ENCODE data around the gene NPTN.

Gene NPTN

DNA sequence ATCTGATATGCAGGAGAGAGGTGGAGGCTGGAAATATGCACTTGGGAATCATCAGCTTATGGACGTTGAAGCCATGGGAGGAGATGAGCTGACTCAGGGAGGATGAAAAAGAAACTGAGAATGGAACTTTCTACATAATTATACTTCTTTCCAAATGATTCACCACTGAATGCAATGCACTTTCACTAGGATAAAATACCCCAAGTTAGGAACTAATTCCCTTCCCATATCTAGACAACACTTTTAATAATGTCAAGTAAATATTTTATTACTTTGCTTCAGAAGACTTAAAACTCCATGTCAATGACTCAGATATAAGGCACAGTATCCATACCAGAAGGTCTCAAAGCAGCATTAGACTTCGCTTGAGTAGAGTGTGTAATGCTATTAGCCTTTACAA lies 24.2 kb downstream of the NPTN start:
- no peaks in the 10 kb centered on the region for H3K9me3 ChIP-seq (ENCODE audit: control insufficient read depth, low read length)
- peaks cover 30% of the 10 kb centered on the region for H3K79me2 ChIP-seq
- no peak overlapping the region for H3K4me3 ChIP-seq (ENCODE audit: low read depth, low read length)
- TF ChIP-seq, protein P1, sequence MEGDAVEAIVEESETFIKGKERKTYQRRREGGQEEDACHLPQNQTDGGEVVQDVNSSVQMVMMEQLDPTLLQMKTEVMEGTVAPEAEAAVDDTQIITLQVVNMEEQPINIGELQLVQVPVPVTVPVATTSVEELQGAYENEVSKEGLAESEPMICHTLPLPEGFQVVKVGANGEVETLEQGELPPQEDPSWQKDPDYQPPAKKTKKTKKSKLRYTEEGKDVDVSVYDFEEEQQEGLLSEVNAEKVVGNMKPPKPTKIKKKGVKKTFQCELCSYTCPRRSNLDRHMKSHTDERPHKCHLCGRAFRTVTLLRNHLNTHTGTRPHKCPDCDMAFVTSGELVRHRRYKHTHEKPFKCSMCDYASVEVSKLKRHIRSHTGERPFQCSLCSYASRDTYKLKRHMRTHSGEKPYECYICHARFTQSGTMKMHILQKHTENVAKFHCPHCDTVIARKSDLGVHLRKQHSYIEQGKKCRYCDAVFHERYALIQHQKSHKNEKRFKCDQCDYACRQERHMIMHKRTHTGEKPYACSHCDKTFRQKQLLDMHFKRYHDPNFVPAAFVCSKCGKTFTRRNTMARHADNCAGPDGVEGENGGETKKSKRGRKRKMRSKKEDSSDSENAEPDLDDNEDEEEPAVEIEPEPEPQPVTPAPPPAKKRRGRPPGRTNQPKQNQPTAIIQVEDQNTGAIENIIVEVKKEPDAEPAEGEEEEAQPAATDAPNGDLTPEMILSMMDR (IDR thresholded peaks at IDR 0.05), result no peak
- no peaks in the 10 kb centered on the region for H3K36me3 ChIP-seq (ENCODE audit: control insufficient read depth, insufficient read depth, low read length)
- no peak overlapping the region for H3K4me2 ChIP-seq (ENCODE audit: low read length)
- H3K27ac ChIP-seq, result no peak overlapping the region
- H3K9ac ChIP-seq, result no peak overlapping the region
- no peak overlapping the region for H2AFZ ChIP-seq
- peaks cover 5% of the 10 kb centered on the region for H3K4me1 ChIP-seq
- no peaks in the 10 kb centered on the region for H3K27me3 ChIP-seq (ENCODE audit: control insufficient read depth, insufficient read depth, low read length)

DNA sequence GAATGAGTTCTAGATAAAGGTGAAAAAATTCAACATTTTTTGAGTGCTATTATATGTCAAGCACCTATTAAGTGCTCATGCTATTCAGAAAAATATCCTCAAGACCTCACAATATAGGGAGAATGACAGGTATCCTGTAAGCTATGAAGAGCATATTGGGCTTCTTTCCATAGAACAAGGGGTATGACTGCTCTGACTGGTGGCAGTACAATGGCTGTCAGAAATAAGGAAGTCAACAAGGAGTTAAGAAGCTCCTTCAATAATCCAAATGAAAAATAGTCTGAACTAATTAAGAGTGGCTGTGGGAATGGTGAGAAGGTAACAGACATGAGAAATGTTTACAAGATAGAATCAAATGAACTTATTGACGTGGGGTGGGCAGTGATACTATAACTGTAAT lies 24.7 kb downstream of the NPTN start:
- Histone ChIP-seq H3K27ac (no peak overlapping the region), H2AFZ (no peak overlapping the region), H3K36me3 (ENCODE audit: control insufficient read depth, insufficient read depth, low read length) (no peaks in the 10 kb centered on the region), H3K4me1 (peaks cover 5% of the 10 kb centered on the region), H3K4me2 (ENCODE audit: low read length) (no peak overlapping the region), H3K79me2 (peaks cover 27% of the 10 kb centered on the region), H3K9ac (no peak overlapping the region), H3K4me3 (ENCODE audit: low read depth, low read length) (no peak overlapping the region), H3K27me3 (ENCODE audit: control insufficient read depth, insufficient read depth, low read length) (no peaks in the 10 kb centered on the region), H3K9me3 (ENCODE audit: control insufficient read depth, low read length) (no peaks in the 10 kb centered on the region)
- TF ChIP-seq, protein P1 (IDR thresholded peaks at IDR 0.05), result no peak

DNA sequence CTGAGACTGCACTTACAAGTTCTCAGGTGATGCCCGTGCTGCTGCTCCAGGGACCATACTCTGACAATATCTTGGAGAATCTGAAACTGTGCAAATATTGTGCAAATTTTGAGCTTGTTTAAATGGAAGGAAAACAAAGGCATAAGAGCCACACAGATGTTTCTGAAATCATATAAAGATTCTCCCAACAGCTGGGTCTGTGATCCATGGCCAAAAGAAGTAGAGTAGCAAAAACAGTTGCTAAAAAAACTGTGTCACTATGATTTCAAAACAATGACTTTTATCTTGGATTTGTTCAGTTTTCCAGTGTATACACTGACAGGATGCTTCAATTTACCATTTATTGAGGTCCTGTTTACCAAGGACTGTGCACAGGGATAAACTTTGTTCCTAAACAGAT lies 25.3 kb downstream of the NPTN start:
- Histone ChIP-seq H3K4me3 (ENCODE audit: low read depth, low read length) (no peak overlapping the region), H3K4me2 (ENCODE audit: low read length) (no peak overlapping the region), H3K27ac (no peak overlapping the region), H2AFZ (no peak overlapping the region), H3K36me3 (ENCODE audit: control insufficient read depth, insufficient read depth, low read length) (no peaks in the 10 kb centered on the region), H3K27me3 (ENCODE audit: control insufficient read depth, insufficient read depth, low read length) (no peaks in the 10 kb centered on the region), H3K4me1 (peaks cover 5% of the 10 kb centered on the region), H3K9ac (no peak overlapping the region), H3K9me3 (ENCODE audit: control insufficient read depth, low read length) (no peaks in the 10 kb centered on the region), H3K79me2 (peaks cover 26% of the 10 kb centered on the region)
- TF ChIP-seq, protein P1 (IDR thresholded peaks at IDR 0.05), result no peak

DNA sequence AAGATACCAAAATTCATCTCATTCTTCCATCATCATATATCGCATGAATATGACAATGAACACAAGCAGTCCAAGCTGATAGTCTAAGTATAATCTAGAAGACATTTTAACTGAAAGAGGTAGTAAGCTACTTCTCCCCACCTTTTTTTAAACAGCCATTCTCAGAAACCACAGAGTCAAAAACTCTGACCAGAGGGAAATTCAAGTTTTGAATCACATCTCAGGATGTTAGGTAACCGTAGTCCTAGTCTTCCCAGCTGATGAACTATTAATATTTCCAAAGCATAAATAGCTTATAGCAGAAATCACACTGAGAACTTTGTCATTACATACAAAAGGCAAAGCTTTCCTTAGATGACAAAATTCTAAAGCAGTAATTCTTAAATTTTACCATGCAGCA lies 25.8 kb downstream of the NPTN start:
- H3K4me1 ChIP-seq, result peaks cover 5% of the 10 kb centered on the region
- H3K27ac ChIP-seq, result no peak overlapping the region
- H3K4me3 ChIP-seq (ENCODE audit: low read depth, low read length), result no peak overlapping the region
- TF ChIP-seq, protein P1 (IDR thresholded peaks at IDR 0.05), result no peak
- no peaks in the 10 kb centered on the region for H3K9me3 ChIP-seq (ENCODE audit: control insufficient read depth, low read length)
- no peaks in the 10 kb centered on the region for H3K36me3 ChIP-seq (ENCODE audit: control insufficient read depth, insufficient read depth, low read length)
- no peak overlapping the region for H3K4me2 ChIP-seq (ENCODE audit: low read length)
- H3K79me2 ChIP-seq, result peaks cover 21% of the 10 kb centered on the region
- H3K27me3 ChIP-seq (ENCODE audit: control insufficient read depth, insufficient read depth, low read length), result no peaks in the 10 kb centered on the region
- H3K9ac ChIP-seq, result no peak overlapping the region
- no peak overlapping the region for H2AFZ ChIP-seq

DNA sequence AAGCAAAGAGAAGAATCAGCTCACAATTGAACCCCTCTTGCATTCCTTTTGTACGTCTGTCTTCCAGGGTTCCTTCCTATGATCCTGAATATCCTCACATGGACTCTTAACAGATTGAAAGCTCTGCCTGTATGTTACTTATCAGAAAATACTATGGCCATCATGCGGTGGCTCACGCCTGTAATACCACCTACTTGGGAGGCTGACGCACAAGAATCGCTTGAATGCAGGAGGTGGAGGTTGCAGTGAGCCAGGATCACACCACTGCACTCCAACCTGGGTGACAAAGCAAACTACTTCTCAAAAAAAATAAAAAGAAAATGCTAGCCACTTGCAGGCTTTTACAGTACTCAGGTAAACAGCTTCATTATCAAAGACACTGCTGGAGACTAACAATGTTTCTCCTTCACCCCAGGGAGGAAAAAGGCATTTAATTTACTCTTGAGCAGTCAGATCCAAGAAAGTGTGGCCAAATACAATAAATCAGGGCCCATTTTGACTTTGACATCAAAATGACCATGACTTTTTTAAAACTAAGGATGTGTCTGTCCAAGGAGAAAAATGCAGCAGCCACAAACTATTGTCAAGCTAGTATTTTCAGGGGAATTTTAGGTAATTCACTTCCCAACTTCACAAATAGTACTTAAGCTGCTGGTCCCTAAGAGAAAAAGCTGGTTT lies 27.3 kb downstream of the NPTN start:
- H3K79me2 ChIP-seq, result peaks cover 10% of the 10 kb centered on the region
- no peak overlapping the region for H3K4me2 ChIP-seq (ENCODE audit: low read length)
- no peaks in the 10 kb centered on the region for H3K27me3 ChIP-seq (ENCODE audit: control insufficient read depth, insufficient read depth, low read length)
- H2AFZ ChIP-seq, result no peak overlapping the region
- H3K36me3 ChIP-seq (ENCODE audit: control insufficient read depth, insufficient read depth, low read length), result no peaks in the 10 kb centered on the region
- H3K9ac ChIP-seq, result no peak overlapping the region
- no peak overlapping the region for H3K4me3 ChIP-seq (ENCODE audit: low read depth, low read length)
- no peak overlapping the region for H3K27ac ChIP-seq
- peaks cover 12% of the 10 kb centered on the region for H3K4me1 ChIP-seq
- no peaks in the 10 kb centered on the region for H3K9me3 ChIP-seq (ENCODE audit: control insufficient read depth, low read length)
- TF ChIP-seq, protein P1 (IDR thresholded peaks at IDR 0.05), result no peak
